Erythroblast (primary cell): ENCODE measurements around the gene RHBDL2.

Experiments
- GATA1 ChIP-seq: IDR thresholded peaks from 2 replicates; pipeline ENCODE4 v1.6.1; 2011; ENCODE audit warnings: low read depth, mild to moderate bottlenecking, control low read depth, low read length, moderate library complexity
- POLR2A ChIP-seq: IDR thresholded peaks from 2 replicates; pipeline ENCODE4 v1.6.1; 2011; ENCODE audit warnings: mild to moderate bottlenecking, low read length

- no peak for TF ChIP-seq POLR2A
- TF ChIP-seq GATA1 = no peak
Measured at GRCh38 chr1:38870996-38871395, 70.6 kb downstream of the RHBDL2 start.
